Transverse colon (tissue), 4 donors: ENCODE data around the gene CDH24.

Source experiments
- EP300 ChIP-seq: sonication (generic); formaldehyde crosslinking; IDR thresholded peaks from one replicate; pipeline ENCODE4 v1.6.1; 2017; ENCODE audit warnings: antibody characterized with exemption, low read depth
- POLR2A ChIP-seq: fragments of 450-650 bp; IDR thresholded peaks from one replicate; pipeline ENCODE4 v1.6.1; 2016; ENCODE audit warnings: antibody characterized with exemption, mild to moderate bottlenecking, moderate library complexity
- POLR2AphosphoS5 ChIP-seq, 3 donors: sonication (generic); formaldehyde crosslinking; IDR thresholded peaks; one replicate each; pipeline ENCODE4 v1.6.1; 2016; ENCODE audit warnings: antibody characterized with exemption in 3 of 3
- TF ChIP-seq, protein P1 (sequence below), 5 experiments: fragments of 200-600 bp in 3 of 5; fragments of 450-650 bp in 2 of 5; sonication (generic) in 3 of 5; IDR thresholded peaks; 1 replicate in 2 of 5; 2 replicates in 3 of 5; pipeline ENCODE4 v1.5.1; 2016 to 2017; ENCODE audit warnings: antibody characterized with exemption in 5 of 5, inconsistent platforms in 3 of 5, mild to moderate bottlenecking in 2 of 5, moderate library complexity in 1 of 5

DNA sequence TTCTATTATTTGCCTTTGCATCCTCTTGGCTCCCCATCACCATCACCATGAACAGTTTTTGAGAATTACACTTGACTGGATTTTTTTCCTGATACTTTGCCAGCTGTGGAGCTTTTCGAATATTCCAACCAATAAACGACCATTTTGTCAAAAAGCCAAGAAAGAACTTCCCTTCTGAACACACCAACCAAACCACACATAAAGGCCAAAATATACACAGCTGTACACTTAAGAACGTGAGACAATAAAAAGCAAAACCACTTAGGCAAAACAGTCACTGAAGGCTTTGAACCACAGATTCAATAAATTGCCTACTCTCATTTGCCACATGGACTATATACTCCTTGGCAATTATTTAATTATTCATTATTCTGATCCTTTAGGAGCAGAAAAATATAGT is 48.5 kb downstream of the CDH24 start:
- TF ChIP-seq, protein P1, sequence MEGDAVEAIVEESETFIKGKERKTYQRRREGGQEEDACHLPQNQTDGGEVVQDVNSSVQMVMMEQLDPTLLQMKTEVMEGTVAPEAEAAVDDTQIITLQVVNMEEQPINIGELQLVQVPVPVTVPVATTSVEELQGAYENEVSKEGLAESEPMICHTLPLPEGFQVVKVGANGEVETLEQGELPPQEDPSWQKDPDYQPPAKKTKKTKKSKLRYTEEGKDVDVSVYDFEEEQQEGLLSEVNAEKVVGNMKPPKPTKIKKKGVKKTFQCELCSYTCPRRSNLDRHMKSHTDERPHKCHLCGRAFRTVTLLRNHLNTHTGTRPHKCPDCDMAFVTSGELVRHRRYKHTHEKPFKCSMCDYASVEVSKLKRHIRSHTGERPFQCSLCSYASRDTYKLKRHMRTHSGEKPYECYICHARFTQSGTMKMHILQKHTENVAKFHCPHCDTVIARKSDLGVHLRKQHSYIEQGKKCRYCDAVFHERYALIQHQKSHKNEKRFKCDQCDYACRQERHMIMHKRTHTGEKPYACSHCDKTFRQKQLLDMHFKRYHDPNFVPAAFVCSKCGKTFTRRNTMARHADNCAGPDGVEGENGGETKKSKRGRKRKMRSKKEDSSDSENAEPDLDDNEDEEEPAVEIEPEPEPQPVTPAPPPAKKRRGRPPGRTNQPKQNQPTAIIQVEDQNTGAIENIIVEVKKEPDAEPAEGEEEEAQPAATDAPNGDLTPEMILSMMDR (IDR thresholded peaks at IDR 0.05), result no peak
- TF ChIP-seq POLR2A (no peak), POLR2AphosphoS5 (IDR thresholded peaks at IDR 0.05) (no peak), EP300 (no peak)
